ENCODE results near the gene CCDC185. TPM values are rescaled to one million over a fixed set of nuclear protein-coding genes. Genes with fewer than 3 reads are reported as not detected.

Gene CCDC185
- total RNA-seq, 1 experiment from 2014 or later, result not detected

DNA sequence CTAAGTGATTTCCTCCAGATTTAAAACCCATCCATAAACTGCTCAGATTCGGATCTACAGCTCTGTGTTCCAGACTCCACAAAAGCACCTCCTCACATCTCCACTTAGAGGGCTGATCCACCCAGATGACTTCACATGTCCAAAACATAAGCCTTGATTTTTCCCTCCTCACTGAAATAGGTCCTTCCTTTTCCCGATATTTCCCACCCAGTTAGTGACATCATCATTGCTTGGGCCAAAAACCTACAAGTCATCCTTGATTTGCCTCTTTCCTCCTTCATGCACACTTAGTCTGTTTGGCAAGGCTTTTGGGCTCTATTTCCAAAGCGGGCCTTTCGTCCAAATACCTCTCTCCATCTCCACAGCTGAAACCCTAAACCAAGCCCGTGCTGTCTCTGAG lies 32.3 kb downstream of the CCDC185 start:
- CTCF ChIA-PET, result interaction anchor here (0.7 kb wide), 1 partner anchor 304 kb away, joined by 4 read pairs; no protein-coding TSS in a partner anchor
- H3K9me3 ChIP-seq (ENCODE audit: insufficient read depth, low read depth), result no peaks in the 10 kb centered on the region; the same call in 1 of the 2 replicates
- H3K4me1 ChIP-seq (replicated peaks; ENCODE audit: insufficient read depth), result 0 out of 2 replicates have a peak, but pooled peaks cover 4% of the 10 kb centered on the region
- no peaks in the 10 kb centered on the region for H3K36me3 ChIP-seq (ENCODE audit: low read depth)
- no peak overlapping the region for H3K4me2 ChIP-seq
- no peak for DNase-seq
- H3K27ac ChIP-seq, result no peak overlapping the region
- H2AFZ ChIP-seq, result no peak overlapping the region
- intact Hi-C loops (cut with micrococcal nuclease; ENCODE audit: unreplicated experiment), result no loop called here
- H3K9me2 ChIP-seq (ENCODE audit: insufficient read depth), result no peaks in the 10 kb centered on the region
- H3K4me3 ChIP-seq, result no peak overlapping the region
- POLR2A ChIA-PET (ENCODE audit: unreplicated experiment), result no interaction called here
- H4K20me1 ChIP-seq (ENCODE audit: insufficient read depth), result no peaks in the 10 kb centered on the region
- no TSS peak for BruUV-seq (replicated peaks)
- TF ChIP-seq, protein P1, sequence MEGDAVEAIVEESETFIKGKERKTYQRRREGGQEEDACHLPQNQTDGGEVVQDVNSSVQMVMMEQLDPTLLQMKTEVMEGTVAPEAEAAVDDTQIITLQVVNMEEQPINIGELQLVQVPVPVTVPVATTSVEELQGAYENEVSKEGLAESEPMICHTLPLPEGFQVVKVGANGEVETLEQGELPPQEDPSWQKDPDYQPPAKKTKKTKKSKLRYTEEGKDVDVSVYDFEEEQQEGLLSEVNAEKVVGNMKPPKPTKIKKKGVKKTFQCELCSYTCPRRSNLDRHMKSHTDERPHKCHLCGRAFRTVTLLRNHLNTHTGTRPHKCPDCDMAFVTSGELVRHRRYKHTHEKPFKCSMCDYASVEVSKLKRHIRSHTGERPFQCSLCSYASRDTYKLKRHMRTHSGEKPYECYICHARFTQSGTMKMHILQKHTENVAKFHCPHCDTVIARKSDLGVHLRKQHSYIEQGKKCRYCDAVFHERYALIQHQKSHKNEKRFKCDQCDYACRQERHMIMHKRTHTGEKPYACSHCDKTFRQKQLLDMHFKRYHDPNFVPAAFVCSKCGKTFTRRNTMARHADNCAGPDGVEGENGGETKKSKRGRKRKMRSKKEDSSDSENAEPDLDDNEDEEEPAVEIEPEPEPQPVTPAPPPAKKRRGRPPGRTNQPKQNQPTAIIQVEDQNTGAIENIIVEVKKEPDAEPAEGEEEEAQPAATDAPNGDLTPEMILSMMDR (conservative IDR thresholded peaks at IDR 0.05), result no peak
- TF ChIP-seq EZH2 (IDR thresholded peaks at IDR 0.05; ENCODE audit: low read depth), result no peak
- H3K79me2 ChIP-seq (ENCODE audit: low read depth), result no peaks in the 10 kb centered on the region
- H3K27me3 ChIP-seq (ENCODE audit: insufficient read depth, low read depth), result no peaks in the 10 kb centered on the region
- H3F3A ChIP-seq (ENCODE audit: insufficient read depth, low read depth), result no peaks in the 10 kb centered on the region

DNA sequence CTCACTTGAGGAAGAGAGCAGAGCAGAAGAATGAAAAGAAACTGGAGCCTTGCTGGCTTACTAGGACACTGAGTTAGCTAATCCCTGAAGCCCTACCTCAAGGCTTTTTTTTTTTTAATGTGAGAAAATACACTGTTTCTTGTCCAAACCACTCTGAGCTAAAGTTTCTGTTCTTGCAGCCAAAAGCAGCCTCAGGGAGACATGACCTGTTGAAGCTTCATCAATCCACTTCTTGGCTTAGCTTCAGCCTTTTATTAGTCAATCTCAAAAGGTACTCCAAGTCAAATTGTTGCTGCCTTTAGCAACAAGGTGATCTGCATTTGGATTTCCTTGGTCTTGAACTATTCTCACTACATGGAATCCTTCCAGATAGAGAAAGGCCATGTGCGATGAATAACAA lies 33.7 kb downstream of the CCDC185 start:
- Histone ChIP-seq H3K79me2 (ENCODE audit: low read depth) (no peaks in the 10 kb centered on the region), H3K4me2 (no peak overlapping the region), H3K9me3 (ENCODE audit: insufficient read depth, low read depth) (no peaks in the 10 kb centered on the region; the same call in 1 of the 2 replicates), H3K4me1 (replicated peaks; ENCODE audit: insufficient read depth) (0 out of 2 replicates have a peak, but pooled peaks cover 4% of the 10 kb centered on the region), H3F3A (ENCODE audit: insufficient read depth, low read depth) (no peaks in the 10 kb centered on the region), H2AFZ (no peak overlapping the region), H3K4me3 (no peak overlapping the region), H3K27me3 (ENCODE audit: insufficient read depth, low read depth) (no peaks in the 10 kb centered on the region), H3K27ac (no peak overlapping the region), H3K36me3 (ENCODE audit: low read depth) (no peaks in the 10 kb centered on the region), H4K20me1 (ENCODE audit: insufficient read depth) (no peaks in the 10 kb centered on the region), H3K9me2 (ENCODE audit: insufficient read depth) (no peaks in the 10 kb centered on the region)
- BruUV-seq (replicated peaks), result no TSS peak
- no peak for TF ChIP-seq EZH2 (IDR thresholded peaks at IDR 0.05; ENCODE audit: low read depth)
- TF ChIP-seq, protein P1 (conservative IDR thresholded peaks at IDR 0.05), result no peak
- ChIA-PET POLR2A (ENCODE audit: unreplicated experiment) (no interaction called here), CTCF (no interaction called here)
- no peak for DNase-seq
- intact Hi-C loops (cut with micrococcal nuclease; ENCODE audit: unreplicated experiment), result no loop called here

- no peaks in the 10 kb centered on the region; the same call in 1 of the 2 replicates for H3K9me3 ChIP-seq (ENCODE audit: insufficient read depth, low read depth)
- H3K27ac ChIP-seq, result no peak overlapping the region
- H3F3A ChIP-seq (ENCODE audit: insufficient read depth, low read depth), result no peaks in the 10 kb centered on the region
- no peak overlapping the region for H3K4me2 ChIP-seq
- H3K4me1 ChIP-seq (replicated peaks; ENCODE audit: insufficient read depth), result no peaks in the 10 kb centered on the region
- ChIA-PET CTCF (no interaction called here), POLR2A (ENCODE audit: unreplicated experiment) (interaction anchor here (0.6 kb wide), 1 partner anchor 43 kb away, joined by 5 read pairs; no protein-coding TSS in a partner anchor)
- no peaks in the 10 kb centered on the region for H3K9me2 ChIP-seq (ENCODE audit: insufficient read depth)
- no peaks in the 10 kb centered on the region for H3K79me2 ChIP-seq (ENCODE audit: low read depth)
- no TSS peak for BruUV-seq (replicated peaks)
- H3K4me3 ChIP-seq, result no peak overlapping the region
- H3K27me3 ChIP-seq (ENCODE audit: insufficient read depth, low read depth), result no peaks in the 10 kb centered on the region
- no peaks in the 10 kb centered on the region for H4K20me1 ChIP-seq (ENCODE audit: insufficient read depth)
- intact Hi-C loops (cut with micrococcal nuclease; ENCODE audit: unreplicated experiment), result no loop called here
- no peaks in the 10 kb centered on the region for H3K36me3 ChIP-seq (ENCODE audit: low read depth)
- no peak for DNase-seq
- H2AFZ ChIP-seq, result no peak overlapping the region
- TF ChIP-seq EZH2 (IDR thresholded peaks at IDR 0.05; ENCODE audit: low read depth), result no peak
- TF ChIP-seq, protein P1 (conservative IDR thresholded peaks at IDR 0.05), result no peak
Observed at GRCh38 chr1:223429313-223429731, 36.1 kb downstream of the CCDC185 start.

Measured in PC-9 (cell line).